IMR-90 (cell line): Measurements from ENCODE around the gene GGT5. TPM values are rescaled to one million over a fixed set of nuclear protein-coding genes. Genes with fewer than 3 reads are reported as not detected.

ENCODE experiments used
- ATAC-seq: fragments of 200-7000 bp; cut with Tn5 transposase; 2 replicates; pipeline ENCODE4 v1.9.1; 2020; ENCODE audit warnings: low read depth, mild to moderate bottlenecking, moderate library complexity
- BruUV-seq: library from RNA; stranded (reverse); fragments of 400-500 nt; replicated peaks from 2 replicates; lab custom pipeline; 2021; lab: Mats Ljungman, UMichigan
- CTCF ChIA-PET: fragments of 300-600 bp; formaldehyde crosslinking; extraction: SDS; loops from one replicate; lab custom pipeline; 2021; ENCODE audit warnings: antibody characterized with exemption; lab: Yijun Ruan, JAX
- POLR2A ChIA-PET: fragments of 300-600 bp; sonication (Branson Sonifier 250); formaldehyde crosslinking; loops from one replicate; lab custom pipeline; 2022; ENCODE audit warnings: antibody characterized with exemption; ENCODE audit not compliant: unreplicated experiment; lab: Charles Lee
- DNase-seq: peaks from one replicate; pipeline ENCODE4 v3.0.0; 2013
- H2AFZ ChIP-seq: replicated peaks from 2 replicates; pipeline ENCODE3; 2013; ENCODE audit warnings: low read length, mild to moderate bottlenecking; ENCODE audit not compliant: poor library complexity
- H2AK5ac ChIP-seq: 2 replicates; pipeline ENCODE4 v1.6.1; 2013; ENCODE audit warnings: low read depth, low read length, inconsistent platforms
- H2AK9ac ChIP-seq: replicated peaks from 2 replicates; pipeline ENCODE3; 2013; ENCODE audit warnings: mild to moderate bottlenecking, low read depth, low read length, moderate library complexity; ENCODE audit not compliant: poor library complexity
- H2BK120ac ChIP-seq: 2 replicates; pipeline ENCODE4 v1.6.1; 2013; ENCODE audit warnings: low read depth, low read length, inconsistent platforms
- H2BK15ac ChIP-seq: 3 replicates; pipeline ENCODE4 v1.6.1; 2013; ENCODE audit warnings: low read depth, low read length, inconsistent platforms
- H2BK20ac ChIP-seq: 2 replicates; pipeline ENCODE4 v1.6.1; 2013; ENCODE audit warnings: low read depth, mild to moderate bottlenecking, inconsistent platforms, low read length, moderate library complexity
- H2BK5ac ChIP-seq: 2 replicates; pipeline ENCODE4 v1.6.1; 2013; ENCODE audit warnings: mild to moderate bottlenecking, low read depth, low read length, inconsistent platforms; ENCODE audit not compliant: poor library complexity, severe bottlenecking
- H3K14ac ChIP-seq: replicated peaks from 2 replicates; pipeline ENCODE4 v1.6.1; 2013; ENCODE audit warnings: low read depth, low read length, inconsistent platforms
- H3K18ac ChIP-seq: 2 replicates; pipeline ENCODE4 v1.6.1; 2013; ENCODE audit warnings: low read depth, low read length, control low read depth
- H3K23ac ChIP-seq: 2 replicates; pipeline ENCODE4 v1.6.1; 2013; ENCODE audit warnings: low read depth, low read length, inconsistent platforms
- H3K27ac ChIP-seq: 2 replicates; pipeline ENCODE4 v1.5.1; 2013; ENCODE audit warnings: mild to moderate bottlenecking, control low read depth, low read length; ENCODE audit not compliant: insufficient read depth
- H3K27me3 ChIP-seq: 2 replicates; pipeline ENCODE4 v1.6.1; 2013; ENCODE audit warnings: low read length; ENCODE audit not compliant: control insufficient read depth, insufficient read depth
- H3K36me3 ChIP-seq: 2 replicates; pipeline ENCODE4 v1.6.1; 2013; ENCODE audit warnings: low read length, mixed read lengths; ENCODE audit not compliant: control insufficient read depth, insufficient read depth
- H3K4ac ChIP-seq: 2 replicates; pipeline ENCODE4 v1.6.1; 2013; ENCODE audit warnings: low read depth, low read length, inconsistent platforms
- H3K4me1 ChIP-seq: 2 replicates; pipeline ENCODE4 v1.6.1; 2013; ENCODE audit warnings: low read length, mixed read lengths; ENCODE audit not compliant: control insufficient read depth, insufficient read depth
- H3K4me2 ChIP-seq: 2 replicates; pipeline ENCODE4 v1.6.1; 2013; ENCODE audit warnings: low read depth, mild to moderate bottlenecking, control low read depth, low read length, moderate library complexity
- H3K4me3 ChIP-seq: 2 replicates; pipeline ENCODE4 v1.5.1; 2013; ENCODE audit warnings: low read depth, mild to moderate bottlenecking, control low read depth, low read length, moderate library complexity; ENCODE audit not compliant: insufficient read depth
- H3K56ac ChIP-seq: 2 replicates; pipeline ENCODE4 v1.6.1; 2013; ENCODE audit warnings: low read length, inconsistent platforms; ENCODE audit not compliant: insufficient read depth; ENCODE audit errors: extremely low read depth
- H3K79me1 ChIP-seq, 2 experiments: 2 replicates each; pipeline ENCODE4 v1.6.1; 2013; ENCODE audit warnings: low read length in 2 of 2, inconsistent platforms in 1 of 2, low read depth in 1 of 2
- H3K9ac ChIP-seq: 2 replicates; pipeline ENCODE4 v1.6.1; 2013; ENCODE audit warnings: low read depth, low read length, control low read depth
- H3K9me1 ChIP-seq: 2 replicates; pipeline ENCODE4 v1.6.1; 2013; ENCODE audit warnings: low read length, inconsistent platforms; ENCODE audit not compliant: insufficient read depth
- H3K9me3 ChIP-seq: 2 replicates; pipeline ENCODE4 v1.6.1; 2013; ENCODE audit warnings: low read length; ENCODE audit not compliant: control insufficient read depth, insufficient read depth
- H4K20me1 ChIP-seq: 2 replicates; pipeline ENCODE4 v1.6.1; 2013; ENCODE audit warnings: low read length, inconsistent platforms; ENCODE audit not compliant: insufficient read depth
- H4K5ac ChIP-seq: 2 replicates; pipeline ENCODE4 v1.6.1; 2013; ENCODE audit warnings: mild to moderate bottlenecking, low read depth, low read length, control low read depth
- H4K8ac ChIP-seq, 2 experiments: 2 replicates each; pipeline ENCODE4 v1.6.1; 2013; ENCODE audit warnings: low read depth in 2 of 2, low read length in 2 of 2, control low read depth in 1 of 2, inconsistent platforms in 1 of 2
- H4K91ac ChIP-seq: 2 replicates; pipeline ENCODE4 v1.6.1; 2013; ENCODE audit warnings: low read depth, low read length, inconsistent platforms; ENCODE audit not compliant: insufficient read depth
- CEBPB ChIP-seq: IDR thresholded peaks from 2 replicates; pipeline ENCODE4 v1.6.1; 2012; ENCODE audit warnings: low read depth, low read length, improper control_type of control experiment
- MAFK ChIP-seq: IDR thresholded peaks from 2 replicates; pipeline ENCODE4 v1.6.1; 2012; ENCODE audit warnings: low read depth, low read length, improper control_type of control experiment
- MXI1 ChIP-seq: IDR thresholded peaks from 2 replicates; pipeline ENCODE4 v1.6.1; 2012; ENCODE audit warnings: low read depth, mild to moderate bottlenecking, low read length, moderate library complexity, borderline replicate concordance
- RCOR1 ChIP-seq: IDR thresholded peaks from 2 replicates; pipeline ENCODE4 v1.6.1; 2012; ENCODE audit warnings: mild to moderate bottlenecking, low read length, improper control_type of control experiment; ENCODE audit not compliant: insufficient replicate concordance
- RFX5 ChIP-seq: IDR thresholded peaks from 2 replicates; pipeline ENCODE4 v1.8.0; 2012; ENCODE audit warnings: low read depth, mild to moderate bottlenecking, low read length, moderate library complexity
- WGBS, 2 experiments: methylation state at CpG; one replicate each; pipeline versions ENCODE4 v1.1.5 to v1.1.7; 2013; ENCODE audit warnings: missing lambda C conversion rate in 2 of 2; ENCODE audit not compliant: insufficient read length in 1 of 2; ENCODE audit errors: extremely low coverage in 2 of 2; 5-methylcytosine and 5-hydroxymethylcytosine counted together
- dilution Hi-C: fragments of 300-500 bp; cut with HindIII; formaldehyde crosslinking; loops from one replicate; pipeline ENCODE4 v1.14.3; 2018; ENCODE audit warnings: low sequenced_read_pairs; ENCODE audit not compliant: unreplicated experiment
- in situ Hi-C: fragments of 300-500 bp; cut with MboI; formaldehyde crosslinking; loops from 3 replicates; pipeline ENCODE4 v1.14.3; 2019; ENCODE audit warnings: low sequenced_read_pairs, inconsistent platforms, mixed read lengths
- intact Hi-C: fragments of 100-400 bp; cut with micrococcal nuclease; formaldehyde crosslinking; loops from 2 replicates; pipeline ENCODE4 v1.10.0; 2022
- polyA plus RNA-seq, 3 experiments: library from polyadenylated mRNA; depleted of rRNA; stranded (reverse); fragments of >200 nt; gene quantifications; 2 replicates each; pipeline ENCODE4 v1.2.3, GENCODE V29; 2012; ENCODE audit warnings: low replicate concordance in 1 of 3
- total RNA-seq: library from RNA; depleted of rRNA; stranded (reverse); fragments of >200 nt; gene quantifications from 2 replicates; pipeline ENCODE4 v1.2.3, GENCODE V29; 2012
- TF ChIP-seq, protein P1 (sequence below): fragments of 150-350 bp; IDR thresholded peaks from 2 replicates; pipeline ENCODE4 v1.6.1; 2016; ENCODE audit warnings: low read depth, mild to moderate bottlenecking, low read length, moderate library complexity, borderline replicate concordance
- TF ChIP-seq, protein P2 (sequence below): conservative IDR thresholded peaks from 2 replicates; pipeline ENCODE4 v1.5.1; 2012; ENCODE audit warnings: mild to moderate bottlenecking, low read depth, low read length, improper control_type of control experiment

The GGT5 gene
- total and polyA plus RNA-seq, 2 of the 4 experiments (the other 2 are of a cell fraction): 0.18 to 5.8 TPM

DNA sequence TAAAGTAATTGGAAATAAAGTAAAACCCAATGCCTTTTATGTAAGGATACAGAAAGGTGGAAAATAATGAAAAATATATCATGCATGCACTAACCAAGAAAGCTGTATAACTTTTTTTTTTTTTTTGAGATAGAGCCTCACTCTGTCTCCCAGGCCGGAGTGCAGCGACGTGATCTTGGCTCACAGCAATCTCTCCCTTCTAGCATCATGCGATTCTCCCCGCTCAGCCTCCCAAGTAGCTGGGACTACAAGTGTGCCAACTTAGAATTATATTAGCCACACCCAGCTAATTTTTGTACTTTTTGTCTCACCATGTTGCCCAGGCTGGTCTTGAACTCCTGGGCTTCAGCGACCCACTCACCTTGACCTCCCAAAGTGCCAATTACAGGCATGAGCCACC lies 4.5 kb downstream of the GGT5 start:
- intact Hi-C loops: loop anchor here (10.0 kb wide), 1 partner anchor 256 kb away; the partner anchor contains the start of gene GSTT2
- Histone ChIP-seq H3K36me3 (no peaks in the 10 kb centered on the region), H2BK120ac (no peak overlapping the region), H3K4me1 (peaks cover 24% of the 10 kb centered on the region), H4K5ac (no peak overlapping the region), H3K23ac (no peak overlapping the region), H4K8ac (no peak overlapping the region; a peak in 1 of 4 replicates), H4K91ac (no peak overlapping the region), H3K79me1 (peaks cover 0 to 16% of the 10 kb centered on the region in 2 experiments; a peak in 2 of 4 replicates), H3K27ac (no peak overlapping the region), H3K56ac (no peak overlapping the region), H3K18ac (no peak overlapping the region), H2AK9ac (no peak overlapping the region), H2BK20ac (no peak overlapping the region), H3K27me3 (no peaks in the 10 kb centered on the region), H2AFZ (no peak overlapping the region), H3K4me2 (no peak overlapping the region), H2BK15ac (no peak overlapping the region), H4K20me1 (no peaks in the 10 kb centered on the region), H3K4me3 (no peak overlapping the region), H3K9ac (no peak overlapping the region), H3K9me3 (no peaks in the 10 kb centered on the region), H3K4ac (no peak overlapping the region; the same call in 1 of the 2 replicates), H3K9me1 (peaks cover 8% of the 10 kb centered on the region), H2BK5ac (no peak overlapping the region), H2AK5ac (peak overlapping the region; percentile 58; the same call in 1 of the 2 replicates), H3K14ac (no peak overlapping the region)
- dilution Hi-C loops: no loop called here
- in situ Hi-C loops: loop anchor here (5.0 kb wide), 1 partner anchor 43 kb away; no protein-coding TSS in a partner anchor
- ATAC-seq (no peak), DNase-seq (no peak)
- no TSS peak for BruUV-seq
- TF ChIP-seq CEBPB (no peak), MXI1 (no peak), RFX5 (no peak), MAFK (no peak), RCOR1 (no peak)
- TF ChIP-seq, protein P1, sequence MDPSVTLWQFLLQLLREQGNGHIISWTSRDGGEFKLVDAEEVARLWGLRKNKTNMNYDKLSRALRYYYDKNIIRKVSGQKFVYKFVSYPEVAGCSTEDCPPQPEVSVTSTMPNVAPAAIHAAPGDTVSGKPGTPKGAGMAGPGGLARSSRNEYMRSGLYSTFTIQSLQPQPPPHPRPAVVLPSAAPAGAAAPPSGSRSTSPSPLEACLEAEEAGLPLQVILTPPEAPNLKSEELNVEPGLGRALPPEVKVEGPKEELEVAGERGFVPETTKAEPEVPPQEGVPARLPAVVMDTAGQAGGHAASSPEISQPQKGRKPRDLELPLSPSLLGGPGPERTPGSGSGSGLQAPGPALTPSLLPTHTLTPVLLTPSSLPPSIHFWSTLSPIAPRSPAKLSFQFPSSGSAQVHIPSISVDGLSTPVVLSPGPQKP: no peak
- TF ChIP-seq, protein P2, sequence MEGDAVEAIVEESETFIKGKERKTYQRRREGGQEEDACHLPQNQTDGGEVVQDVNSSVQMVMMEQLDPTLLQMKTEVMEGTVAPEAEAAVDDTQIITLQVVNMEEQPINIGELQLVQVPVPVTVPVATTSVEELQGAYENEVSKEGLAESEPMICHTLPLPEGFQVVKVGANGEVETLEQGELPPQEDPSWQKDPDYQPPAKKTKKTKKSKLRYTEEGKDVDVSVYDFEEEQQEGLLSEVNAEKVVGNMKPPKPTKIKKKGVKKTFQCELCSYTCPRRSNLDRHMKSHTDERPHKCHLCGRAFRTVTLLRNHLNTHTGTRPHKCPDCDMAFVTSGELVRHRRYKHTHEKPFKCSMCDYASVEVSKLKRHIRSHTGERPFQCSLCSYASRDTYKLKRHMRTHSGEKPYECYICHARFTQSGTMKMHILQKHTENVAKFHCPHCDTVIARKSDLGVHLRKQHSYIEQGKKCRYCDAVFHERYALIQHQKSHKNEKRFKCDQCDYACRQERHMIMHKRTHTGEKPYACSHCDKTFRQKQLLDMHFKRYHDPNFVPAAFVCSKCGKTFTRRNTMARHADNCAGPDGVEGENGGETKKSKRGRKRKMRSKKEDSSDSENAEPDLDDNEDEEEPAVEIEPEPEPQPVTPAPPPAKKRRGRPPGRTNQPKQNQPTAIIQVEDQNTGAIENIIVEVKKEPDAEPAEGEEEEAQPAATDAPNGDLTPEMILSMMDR: no peak
- CTCF ChIA-PET: no interaction called here
- 80% methylated on average over 5 of the region's 6 CpGs; no CpG with 5 or more reads in 1 of the 2 experiments for WGBS, 2 experiments
- POLR2A ChIA-PET: no interaction called here
